ENCODE results near the gene PDCD1.

DNA sequence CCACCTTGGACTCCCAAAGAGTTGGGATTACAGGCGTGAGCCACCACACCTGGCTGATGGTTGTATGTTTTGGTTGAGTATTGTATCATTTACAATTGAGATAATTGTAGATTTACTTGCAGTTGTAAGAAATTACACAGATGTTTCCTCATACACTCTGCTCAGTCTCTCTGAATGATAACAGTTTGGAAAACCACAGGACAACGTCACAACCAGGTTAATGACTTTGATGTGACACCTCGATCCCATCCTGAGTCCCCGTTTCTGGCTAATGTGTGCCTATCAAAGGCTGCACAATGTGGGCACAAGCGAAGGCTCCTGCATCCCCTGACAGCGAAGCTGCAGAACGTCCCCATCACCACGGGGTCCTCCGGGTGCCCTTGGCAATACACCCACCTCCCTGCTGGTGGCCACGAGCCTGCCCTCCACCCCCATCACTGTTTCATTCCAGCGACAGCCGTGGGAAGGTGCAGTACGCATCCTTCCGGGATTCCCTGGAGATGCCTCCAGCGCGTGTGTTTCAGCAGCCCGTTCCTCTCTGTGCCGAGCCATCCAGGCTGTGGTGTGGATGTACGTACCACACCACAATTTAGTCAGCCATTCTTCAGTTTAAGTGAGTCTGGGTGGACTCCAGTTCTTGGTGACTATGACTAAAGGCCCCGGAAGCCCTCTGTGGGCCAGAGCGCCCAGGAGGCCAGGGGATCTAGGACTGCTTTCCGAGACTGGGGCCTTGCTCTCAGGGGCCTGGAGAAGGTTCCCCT lies 4.3 kb upstream of the PDCD1 start:
- TF ChIP-seq, protein P1, sequence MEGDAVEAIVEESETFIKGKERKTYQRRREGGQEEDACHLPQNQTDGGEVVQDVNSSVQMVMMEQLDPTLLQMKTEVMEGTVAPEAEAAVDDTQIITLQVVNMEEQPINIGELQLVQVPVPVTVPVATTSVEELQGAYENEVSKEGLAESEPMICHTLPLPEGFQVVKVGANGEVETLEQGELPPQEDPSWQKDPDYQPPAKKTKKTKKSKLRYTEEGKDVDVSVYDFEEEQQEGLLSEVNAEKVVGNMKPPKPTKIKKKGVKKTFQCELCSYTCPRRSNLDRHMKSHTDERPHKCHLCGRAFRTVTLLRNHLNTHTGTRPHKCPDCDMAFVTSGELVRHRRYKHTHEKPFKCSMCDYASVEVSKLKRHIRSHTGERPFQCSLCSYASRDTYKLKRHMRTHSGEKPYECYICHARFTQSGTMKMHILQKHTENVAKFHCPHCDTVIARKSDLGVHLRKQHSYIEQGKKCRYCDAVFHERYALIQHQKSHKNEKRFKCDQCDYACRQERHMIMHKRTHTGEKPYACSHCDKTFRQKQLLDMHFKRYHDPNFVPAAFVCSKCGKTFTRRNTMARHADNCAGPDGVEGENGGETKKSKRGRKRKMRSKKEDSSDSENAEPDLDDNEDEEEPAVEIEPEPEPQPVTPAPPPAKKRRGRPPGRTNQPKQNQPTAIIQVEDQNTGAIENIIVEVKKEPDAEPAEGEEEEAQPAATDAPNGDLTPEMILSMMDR (IDR thresholded peaks at IDR 0.05) = no peak
- no peak for TF ChIP-seq POLR2A (IDR thresholded peaks at IDR 0.05)

Data from thyroid gland (tissue), 4 donors.